Epithelial cell of esophagus (primary cell): Measurements from ENCODE around the gene TAF1.
"Not testable (repeated sequence)": the region's sequence is repeated elsewhere in the genome, so short reads cannot be mapped to it uniquely, and the experiment has no call there.

Experiments used
- DNase-seq: peaks from one replicate; pipeline ENCODE4 v3.0.0; 2010; ENCODE audit warnings: low read depth
- H3K4me3 ChIP-seq: 2 replicates; pipeline ENCODE4 v1.5.1; 2011; ENCODE audit warnings: mild to moderate bottlenecking, low read length, control low read depth
- CTCF ChIP-seq: IDR thresholded peaks from 2 replicates; pipeline ENCODE4 v1.5.1; 2011; ENCODE audit warnings: low read depth, mild to moderate bottlenecking, low read length, control low read depth, inconsistent platforms; ENCODE audit not compliant: insufficient read depth; ENCODE audit errors: missing control alignments

TAF1 gene

GRCh38 chrX:71393919-71394318 is 27.8 kb downstream of the TAF1 start:
- no peak overlapping the region for H3K4me3 ChIP-seq
- no peak for DNase-seq
- TF ChIP-seq CTCF, result no peak

GRCh38 chrX:71396576-71396975 is 30.4 kb downstream of the TAF1 start:
- H3K4me3 ChIP-seq, result no peak overlapping the region
- DNase-seq, result no peak

GRCh38 chrX:71400710-71401109 is 34.6 kb downstream of the TAF1 start:
- TF ChIP-seq CTCF, result no peak

More at GRCh38 chrX:71396576-71396975, 30.4 kb downstream of the TAF1 start:
- TF ChIP-seq CTCF, result no peak

GRCh38 chrX:71416260-71416659 is 50.1 kb downstream of the TAF1 start:
- DNase-seq, H3K4me3 ChIP-seq: not testable (repeated sequence)

More at GRCh38 chrX:71400710-71401109, 34.6 kb downstream of the TAF1 start:
- no peak for DNase-seq
- H3K4me3 ChIP-seq, result no peak overlapping the region

GRCh38 chrX:71420686-71421085 is 54.5 kb downstream of the TAF1 start:
- TF ChIP-seq CTCF, result no peak
- H3K4me3 ChIP-seq, result no peak overlapping the region
- no peak for DNase-seq

- no peak for DNase-seq
- TF ChIP-seq CTCF, result no peak
- no peak overlapping the region for H3K4me3 ChIP-seq
Observed at GRCh38 chrX:71432733-71433132, 66.6 kb downstream of the TAF1 start.

GRCh38 chrX:71438750-71439149 is 72.6 kb downstream of the TAF1 start:
- no peak for DNase-seq
- TF ChIP-seq CTCF, result no peak
- H3K4me3 ChIP-seq, result no peak overlapping the region
